ENCODE results near the gene SAMD5.

GRCh38 chr6:147587907-147588306, 79.4 kb downstream of the SAMD5 start:
- no peak for TF ChIP-seq EZH2phosphoT487 (IDR thresholded peaks at IDR 0.05; ENCODE audit: insufficient read depth, low read depth)
- no peak for TF ChIP-seq EZH2 (IDR thresholded peaks at IDR 0.05; ENCODE audit: insufficient read depth, poor library complexity, severe bottlenecking)
